ENCODE results near the gene SEC22C.
"Not testable (repeated sequence)": the region's sequence is repeated elsewhere in the genome, so short reads cannot be mapped to it uniquely, and the experiment has no call there.

The SEC22C gene

GRCh38 chr3:42581709-42582473 is at the start of gene SEC22C:
TSS of gene SEC22C (minus strand) at chr3:42581967. CDS start at chr3:42569046, 12,921 bp downstream.
- DNase-seq: peak; percentile 88 to 93 (median 90)

GRCh38 chr3:42613462-42613861 is 31.7 kb upstream of the SEC22C start:
- no peak for DNase-seq

GRCh38 chr3:42612928-42613327 is 31.2 kb upstream of the SEC22C start:
- no peak for DNase-seq

- no peak for DNase-seq
Observed at GRCh38 chr3:42612217-42612616, 30.4 kb upstream of the SEC22C start.

GRCh38 chr3:42610976-42611375 is 29.2 kb upstream of the SEC22C start:
- no peak for DNase-seq

- DNase-seq: no peak
Observed at GRCh38 chr3:42608581-42608980, 26.8 kb upstream of the SEC22C start.

GRCh38 chr3:42605546-42606173 is 23.9 kb upstream of the SEC22C start:
- no peak for DNase-seq

GRCh38 chr3:42602961-42603360 is 21.2 kb upstream of the SEC22C start:
- DNase-seq: no peak

- no peak for DNase-seq
Observed at GRCh38 chr3:42601896-42602581, 20.3 kb upstream of the SEC22C start.

- DNase-seq: peak in 1 of 4 experiments; percentile 45
Observed at GRCh38 chr3:42600958-42601675, 19.4 kb upstream of the SEC22C start.

GRCh38 chr3:42600111-42600957 is 18.6 kb upstream of the SEC22C start, which contains the start of gene NKTR:
TSS of gene NKTR (plus strand) at chr3:42600686. CDS start at chr3:42601007, 321 bp downstream.
- DNase-seq: peak; percentile 98 to 100 (median 100)

- DNase-seq: not testable (repeated sequence)
Observed at GRCh38 chr3:42597098-42597497, 15.3 kb upstream of the SEC22C start.

GRCh38 chr3:42595682-42596081 is 13.9 kb upstream of the SEC22C start:
- no peak for DNase-seq

- no peak for DNase-seq
Observed at GRCh38 chr3:42593635-42594034, 11.9 kb upstream of the SEC22C start.

- DNase-seq: no peak
Observed at GRCh38 chr3:42591811-42592210, 10.0 kb upstream of the SEC22C start.

- DNase-seq: no peak
Observed at GRCh38 chr3:42590989-42591756, 9.4 kb upstream of the SEC22C start.

GRCh38 chr3:42589382-42590109 is 7.8 kb upstream of the SEC22C start:
- DNase-seq: no peak

- no peak for DNase-seq
Observed at GRCh38 chr3:42588625-42589024, 6.9 kb upstream of the SEC22C start.

- no peak for DNase-seq
Observed at GRCh38 chr3:42582474-42583070, 805 bp upstream of the SEC22C start.

- no peak for DNase-seq
Observed at GRCh38 chr3:42581400-42581708, 413 bp downstream of the SEC22C start.
